ENCODE data around the gene ABCB9.
"Not testable (repeated sequence)": the region's sequence is repeated elsewhere in the genome, so short reads cannot be mapped to it uniquely, and the experiment has no call there.

Gene ABCB9

GRCh38 chr12:122965851-122966742 lies at the start of gene ABCB9:
ABCB9 (minus strand) TSS chr12:122966463; CDS start chr12:122960235, 6,228 bp downstream.
- DNase-seq (ENCODE audit: low read depth, low spot score): no peak

GRCh38 chr12:123014473-123014872 lies 48.2 kb upstream of the ABCB9 start:
- not testable (repeated sequence) for DNase-seq (ENCODE audit: low read depth, low spot score)

- no peak for DNase-seq (ENCODE audit: low read depth, low spot score)
Observed at GRCh38 chr12:123013185-123014095, 47.2 kb upstream of the ABCB9 start.

- DNase-seq (ENCODE audit: low read depth, low spot score): no peak
Observed at GRCh38 chr12:123011701-123012100, 45.4 kb upstream of the ABCB9 start.

GRCh38 chr12:123010681-123011080 lies 44.4 kb upstream of the ABCB9 start:
- DNase-seq (ENCODE audit: low read depth, low spot score): no peak

GRCh38 chr12:123010110-123010509 lies 43.8 kb upstream of the ABCB9 start:
- DNase-seq (ENCODE audit: low read depth, low spot score): no peak

- DNase-seq (ENCODE audit: low read depth, low spot score): no peak
Observed at GRCh38 chr12:123006977-123007376, 40.7 kb upstream of the ABCB9 start.

GRCh38 chr12:123005081-123005626 lies 38.9 kb upstream of the ABCB9 start:
- no peak for DNase-seq (ENCODE audit: low read depth, low spot score)

GRCh38 chr12:123004287-123004686 lies 38.0 kb upstream of the ABCB9 start:
- no peak for DNase-seq (ENCODE audit: low read depth, low spot score)

- DNase-seq (ENCODE audit: low read depth, low spot score): no peak
Observed at GRCh38 chr12:123003257-123003656, 37.0 kb upstream of the ABCB9 start.

GRCh38 chr12:123001464-123001863 lies 35.2 kb upstream of the ABCB9 start:
- no peak for DNase-seq (ENCODE audit: low read depth, low spot score)

GRCh38 chr12:123000578-123000977 lies 34.3 kb upstream of the ABCB9 start:
- DNase-seq (ENCODE audit: low read depth, low spot score): no peak

- DNase-seq (ENCODE audit: low read depth, low spot score): no peak
Observed at GRCh38 chr12:122999986-123000420, 33.7 kb upstream of the ABCB9 start.

- DNase-seq (ENCODE audit: low read depth, low spot score): no peak
Observed at GRCh38 chr12:122999196-122999946, 33.1 kb upstream of the ABCB9 start.

GRCh38 chr12:122998316-122998715 lies 32.1 kb upstream of the ABCB9 start:
- DNase-seq (ENCODE audit: low read depth, low spot score): no peak

GRCh38 chr12:122997343-122998250 lies 31.3 kb upstream of the ABCB9 start:
- no peak for DNase-seq (ENCODE audit: low read depth, low spot score)

- no peak for DNase-seq (ENCODE audit: low read depth, low spot score)
Observed at GRCh38 chr12:122996621-122997342, 30.5 kb upstream of the ABCB9 start.

GRCh38 chr12:122996188-122996601 lies 29.9 kb upstream of the ABCB9 start:
- DNase-seq (ENCODE audit: low read depth, low spot score): no peak

GRCh38 chr12:122995503-122996187 lies 29.4 kb upstream of the ABCB9 start:
- DNase-seq (ENCODE audit: low read depth, low spot score): no peak
